Testis (tissue), 3 donors: Measurements from ENCODE around the gene SIGLECL1. TPM values are rescaled to one million over a fixed set of nuclear protein-coding genes. Genes with fewer than 3 reads are reported as not detected.

Experiments
- DNase-seq: peaks from one replicate; pipeline ENCODE4 v3.0.0-alpha.2; 2019
- H3K27ac ChIP-seq, 2 donors: fragments of 200-600 bp; sonication (generic); one replicate each; pipeline ENCODE4 v1.5.1; 2019
- H3K27me3 ChIP-seq: fragments of 200-600 bp; sonication (generic); one replicate; pipeline ENCODE4 v1.5.1; 2019
- H3K36me3 ChIP-seq: fragments of 200-600 bp; sonication (generic); one replicate; pipeline ENCODE4 v1.5.1; 2017; ENCODE audit warnings: low read depth; ENCODE audit errors: missing control alignments
- H3K4me1 ChIP-seq: fragments of 200-600 bp; sonication (generic); one replicate; pipeline ENCODE4 v1.5.1; 2019
- H3K4me3 ChIP-seq, 2 donors: fragments of 200-600 bp; sonication (generic); one replicate each; pipeline ENCODE4 v1.5.1; 2017 to 2019
- H3K9me3 ChIP-seq: fragments of 200-600 bp; sonication (generic); one replicate; pipeline ENCODE4 v1.5.1; 2017
- POLR2A ChIP-seq: fragments of 450-650 bp; IDR thresholded peaks from one replicate; pipeline ENCODE4 v1.6.1; 2017; ENCODE audit warnings: antibody characterized with exemption, mild to moderate bottlenecking, moderate library complexity
- WGBS, 2 donors: methylation state at CpG; one replicate each; pipeline ENCODE4 v1.1.5; 2018; 5-methylcytosine and 5-hydroxymethylcytosine counted together
- intact Hi-C: fragments of 100-400 bp; cut with DNase I; formaldehyde crosslinking; loops from one replicate; pipeline ENCODE4 v1.15.1; 2023; ENCODE audit warnings: low total_unique reads
- polyA plus RNA-seq: library from polyadenylated mRNA; stranded (reverse); fragments of 350-450 nt; fragmentation: Illumina TruSeq; extraction: RNeasy Lipid Tissue Mini Kit (QIAGEN cat#74804); gene quantifications from one replicate; pipeline ENCODE4 v1.2.3, GENCODE V29; 2014; ENCODE audit warnings: low read depth, low replicate concordance; ENCODE audit not compliant: insufficient read depth
- total RNA-seq, 2 donors: library from RNA; depleted of rRNA; stranded (reverse); fragments of >200 nt; gene quantifications; one replicate each; pipeline ENCODE4 v1.2.3, GENCODE V29; 2016
- TF ChIP-seq, protein P1 (sequence below), 3 experiments: fragments of 450-650 bp in 2 of 3; fragments of 200-600 bp in 1 of 3; sonication (generic) in 1 of 3; IDR thresholded peaks; one replicate each; pipeline ENCODE4 v1.5.1; 2016 to 2019; ENCODE audit warnings: antibody characterized with exemption in 3 of 3, mild to moderate bottlenecking in 2 of 3, moderate library complexity in 1 of 3

Gene SIGLECL1
- total and polyA plus RNA-seq, 3 donors from 2014 or later = 18.7 to 103 (median 23.8) TPM

DNA sequence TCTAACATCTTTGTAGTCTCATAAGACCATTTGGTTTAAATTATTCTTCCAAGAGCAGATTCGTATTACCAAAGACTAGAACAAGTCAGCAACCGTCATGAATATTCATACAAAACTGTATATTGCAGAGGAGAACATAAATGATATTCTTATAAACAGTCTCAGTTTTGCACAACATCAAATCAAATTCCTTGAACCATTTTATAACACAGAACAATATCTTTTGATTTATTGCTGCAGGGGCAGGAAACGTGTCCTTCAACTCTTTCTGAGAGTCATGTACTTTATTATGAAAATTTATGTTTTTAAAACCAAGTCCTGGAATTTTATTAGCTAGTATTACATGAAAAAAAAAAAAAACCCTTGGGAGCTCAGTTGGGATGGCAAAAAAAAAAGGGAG is 26.2 kb downstream of the SIGLECL1 start:
- H3K36me3 ChIP-seq = no peaks in the 10 kb centered on the region
- no peaks in the 10 kb centered on the region for H3K27me3 ChIP-seq
- TF ChIP-seq, protein P1, sequence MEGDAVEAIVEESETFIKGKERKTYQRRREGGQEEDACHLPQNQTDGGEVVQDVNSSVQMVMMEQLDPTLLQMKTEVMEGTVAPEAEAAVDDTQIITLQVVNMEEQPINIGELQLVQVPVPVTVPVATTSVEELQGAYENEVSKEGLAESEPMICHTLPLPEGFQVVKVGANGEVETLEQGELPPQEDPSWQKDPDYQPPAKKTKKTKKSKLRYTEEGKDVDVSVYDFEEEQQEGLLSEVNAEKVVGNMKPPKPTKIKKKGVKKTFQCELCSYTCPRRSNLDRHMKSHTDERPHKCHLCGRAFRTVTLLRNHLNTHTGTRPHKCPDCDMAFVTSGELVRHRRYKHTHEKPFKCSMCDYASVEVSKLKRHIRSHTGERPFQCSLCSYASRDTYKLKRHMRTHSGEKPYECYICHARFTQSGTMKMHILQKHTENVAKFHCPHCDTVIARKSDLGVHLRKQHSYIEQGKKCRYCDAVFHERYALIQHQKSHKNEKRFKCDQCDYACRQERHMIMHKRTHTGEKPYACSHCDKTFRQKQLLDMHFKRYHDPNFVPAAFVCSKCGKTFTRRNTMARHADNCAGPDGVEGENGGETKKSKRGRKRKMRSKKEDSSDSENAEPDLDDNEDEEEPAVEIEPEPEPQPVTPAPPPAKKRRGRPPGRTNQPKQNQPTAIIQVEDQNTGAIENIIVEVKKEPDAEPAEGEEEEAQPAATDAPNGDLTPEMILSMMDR (IDR thresholded peaks at IDR 0.05) = no peak
- TF ChIP-seq POLR2A = no peak
- H3K4me1 ChIP-seq = no peaks in the 10 kb centered on the region
- intact Hi-C loops = no loop called here
- 58% methylated on average over 3 of the region's 3 CpGs for WGBS, 2 donors
- no peak overlapping the region for H3K4me3 ChIP-seq
- no peak overlapping the region for H3K27ac ChIP-seq
- no peaks in the 10 kb centered on the region for H3K9me3 ChIP-seq
- DNase-seq = no peak

DNA sequence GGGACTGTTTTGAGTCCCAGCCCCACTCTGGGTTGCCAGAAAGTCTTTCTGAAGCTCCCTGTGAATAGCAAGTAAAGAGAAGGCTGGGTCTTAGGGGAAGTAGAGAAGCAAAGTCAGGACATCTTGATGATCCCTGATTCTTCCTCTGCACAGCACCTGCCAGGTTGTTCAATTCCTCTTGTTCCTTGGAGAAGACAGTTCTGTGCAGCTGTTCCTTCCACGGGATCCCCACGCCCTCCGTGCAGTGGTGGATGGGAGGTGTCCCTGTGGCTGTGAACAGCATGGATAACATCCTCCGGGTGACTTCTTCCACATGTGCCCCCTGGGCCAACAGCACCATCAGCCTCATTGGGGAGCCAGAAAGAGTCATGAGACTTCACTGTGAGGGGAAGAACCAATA is 31.5 kb downstream of the SIGLECL1 start:
- H3K9me3 ChIP-seq = no peaks in the 10 kb centered on the region
- no peak for DNase-seq
- no peak overlapping the region for H3K27ac ChIP-seq
- 81 to 88% methylated on average over 3 to 4 of the region's 4 CpGs for WGBS, 2 donors
- H3K36me3 ChIP-seq = no peaks in the 10 kb centered on the region
- no peak overlapping the region for H3K4me3 ChIP-seq
- intact Hi-C loops = no loop called here
- H3K4me1 ChIP-seq = no peaks in the 10 kb centered on the region
- TF ChIP-seq, protein P1 (IDR thresholded peaks at IDR 0.05) = no peak
- TF ChIP-seq POLR2A = no peak
- no peaks in the 10 kb centered on the region for H3K27me3 ChIP-seq

DNA sequence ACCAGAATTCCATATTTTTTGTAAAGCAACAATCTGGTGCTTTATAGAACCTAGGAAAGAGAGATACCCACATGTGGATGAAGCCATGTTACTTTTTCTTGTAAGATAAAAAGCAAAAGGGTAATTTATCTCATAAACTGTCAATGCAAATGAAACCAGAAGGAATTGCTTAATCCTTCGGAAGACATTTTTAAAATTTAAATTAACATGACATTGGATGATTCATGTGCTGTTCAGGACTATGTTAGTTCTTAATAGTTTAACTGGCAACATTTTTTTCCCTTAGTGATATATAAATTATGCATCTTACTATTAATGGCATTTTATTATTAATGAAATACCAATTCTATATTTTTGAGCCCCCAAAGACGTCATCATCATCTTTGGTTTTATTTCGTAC is 34.8 kb downstream of the SIGLECL1 start:
- WGBS, 2 donors = 78 to 84% methylated on average over 3 of the region's 3 CpGs
- Histone ChIP-seq H3K27me3 (no peaks in the 10 kb centered on the region), H3K9me3 (no peaks in the 10 kb centered on the region), H3K4me3 (no peak overlapping the region), H3K27ac (no peak overlapping the region), H3K36me3 (no peaks in the 10 kb centered on the region), H3K4me1 (no peaks in the 10 kb centered on the region)
- no peak for DNase-seq
- no peak for TF ChIP-seq POLR2A
- TF ChIP-seq, protein P1 (IDR thresholded peaks at IDR 0.05) = no peak
- intact Hi-C loops = no loop called here

DNA sequence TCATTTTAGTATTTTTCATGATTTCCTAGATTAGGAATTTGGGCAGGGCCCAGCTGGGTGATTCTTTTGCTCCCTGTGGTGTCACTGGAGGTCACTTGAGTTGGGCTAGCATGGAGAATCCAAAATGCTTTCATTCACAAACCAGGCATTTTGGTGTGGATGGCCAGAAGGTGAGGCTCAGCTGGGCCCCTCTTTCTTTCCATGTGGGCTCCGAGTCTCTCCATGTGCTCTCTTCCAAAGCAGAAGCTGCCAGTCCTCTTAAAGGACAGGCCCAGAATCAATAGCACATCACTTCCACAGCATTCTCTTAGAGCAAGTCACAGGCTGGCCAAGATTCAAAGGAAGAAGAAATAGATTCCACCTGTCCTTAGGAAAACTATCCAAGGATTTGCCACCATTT is 38.8 kb downstream of the SIGLECL1 start:
- no peak overlapping the region for H3K27ac ChIP-seq
- TF ChIP-seq POLR2A = no peak
- TF ChIP-seq, protein P1 (IDR thresholded peaks at IDR 0.05) = no peak
- 85 to 87% methylated on average over 1 of the region's 1 CpG for WGBS, 2 donors
- no peak for DNase-seq
- H3K9me3 ChIP-seq = no peaks in the 10 kb centered on the region
- no peaks in the 10 kb centered on the region for H3K36me3 ChIP-seq
- H3K4me3 ChIP-seq = no peak overlapping the region
- no peaks in the 10 kb centered on the region for H3K4me1 ChIP-seq
- intact Hi-C loops = no loop called here
- no peaks in the 10 kb centered on the region for H3K27me3 ChIP-seq

DNA sequence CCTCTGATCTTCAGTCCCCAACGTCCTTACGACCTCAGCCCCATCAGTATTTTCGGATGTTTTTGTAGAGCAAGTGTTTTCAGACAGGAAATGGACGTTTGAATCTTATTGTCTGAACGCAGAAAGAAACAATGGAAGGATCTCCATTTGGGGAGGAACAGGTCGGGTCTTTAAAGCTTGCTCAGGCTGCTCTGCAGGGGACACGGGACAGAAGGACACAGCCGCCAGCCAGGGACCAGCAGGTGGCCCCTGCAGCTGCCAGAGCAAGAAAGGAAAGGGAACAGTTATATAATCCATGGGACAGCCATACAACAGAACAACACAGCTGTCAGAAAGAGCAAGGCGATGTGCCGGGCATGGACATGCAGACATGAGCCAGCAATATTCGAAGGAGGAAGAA is 42.1 kb downstream of the SIGLECL1 start:
- 59 to 62% methylated on average over 11 of the region's 11 CpGs for WGBS, 2 donors
- H3K4me1 ChIP-seq = no peaks in the 10 kb centered on the region
- H3K36me3 ChIP-seq = no peaks in the 10 kb centered on the region
- no peaks in the 10 kb centered on the region for H3K9me3 ChIP-seq
- no peak overlapping the region for H3K27ac ChIP-seq
- intact Hi-C loops = no loop called here
- DNase-seq = no peak
- no peaks in the 10 kb centered on the region for H3K27me3 ChIP-seq
- no peak for TF ChIP-seq POLR2A
- TF ChIP-seq, protein P1 (IDR thresholded peaks at IDR 0.05) = no peak
- H3K4me3 ChIP-seq = no peak overlapping the region
